ENCODE results near the gene BAZ1A. TPM values are rescaled to one million over a fixed set of nuclear protein-coding genes. Genes with fewer than 3 reads are reported as not detected.

Gene BAZ1A
- total RNA-seq, 1 experiment from 2014 or later: 17.8 TPM

DNA sequence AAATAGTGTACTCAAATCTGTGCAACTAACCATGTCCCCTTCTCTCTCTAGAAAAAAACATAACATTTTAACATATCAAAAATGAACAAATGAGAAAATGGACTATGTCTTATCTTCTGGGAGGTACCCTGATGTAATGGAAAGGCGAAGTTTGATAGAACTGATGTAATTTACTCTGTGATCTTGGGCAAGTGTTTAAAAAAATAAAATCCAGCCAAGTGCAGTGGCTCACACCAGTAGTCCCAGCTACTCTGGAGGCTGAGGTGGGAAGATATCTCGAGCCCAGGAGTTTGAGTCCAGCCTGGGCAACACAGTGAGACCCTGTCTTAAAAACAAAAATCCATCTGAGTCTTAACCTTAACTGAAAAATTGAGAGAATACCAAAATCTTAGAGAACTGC, 124.9 kb downstream of the BAZ1A start:
- H3K27ac Mint-ChIP-seq: no peak overlapping the region

More for the DNA sequence above, 124.9 kb downstream of the BAZ1A start:
- Histone ChIP-seq H3K27me3 (ENCODE audit: insufficient read depth, low read length) (no peaks in the 10 kb centered on the region), H3K4me2 (ENCODE audit: insufficient read depth, insufficient read length, low read length) (no peak overlapping the region), H3K23me2 (ENCODE audit: insufficient read length, low read depth, low read length, poor library complexity, severe bottlenecking) (no peaks in the 10 kb centered on the region), H4K91ac (ENCODE audit: insufficient read length, low read depth, low read length) (no peak overlapping the region), H3K23ac (ENCODE audit: insufficient read length, low read depth, low read length) (no peak overlapping the region), H3K79me1 (ENCODE audit: insufficient read depth, low read depth, low read length, poor library complexity, severe bottlenecking) (no peaks in the 10 kb centered on the region), H2AK5ac (ENCODE audit: insufficient read length, low read length) (no peak overlapping the region), H3T11ph (ENCODE audit: low read length) (no peak overlapping the region), H2BK15ac (ENCODE audit: low read depth, low read length) (no peak overlapping the region), H3K79me2 (ENCODE audit: insufficient read depth, low read length) (no peaks in the 10 kb centered on the region), H2BK20ac (ENCODE audit: low read depth, low read length, poor library complexity, severe bottlenecking) (no peak overlapping the region), H3K4me1 (ENCODE audit: insufficient read depth, low read length) (no peaks in the 10 kb centered on the region), H4K8ac (replicated peaks; ENCODE audit: insufficient read length, low read depth, low read length) (no peak overlapping the region), H3K14ac (ENCODE audit: insufficient read depth, low read length) (no peak overlapping the region), H3K27ac (ENCODE audit: insufficient read length, low read depth, low read length) (no peak overlapping the region), H2BK5ac (ENCODE audit: insufficient read length, low read length) (no peak overlapping the region), H4K20me1 (ENCODE audit: control insufficient read depth, insufficient read depth, insufficient read length) (no peaks in the 10 kb centered on the region), H2BK12ac (ENCODE audit: insufficient read length, low read depth, low read length) (no peak overlapping the region), H3K4ac (ENCODE audit: low read depth, low read length) (no peak overlapping the region), H4K5ac (ENCODE audit: insufficient read length, low read depth, low read length) (no peak overlapping the region), H3K9ac (ENCODE audit: extremely low read depth, insufficient read length, low read length) (no peak overlapping the region), H3K18ac (ENCODE audit: insufficient read length, low read depth, low read length) (no peak overlapping the region), H3K9me3 (ENCODE audit: control insufficient read depth, low read depth, low read length) (no peaks in the 10 kb centered on the region), H2AFZ (ENCODE audit: low read length) (no peak overlapping the region), H2BK120ac (ENCODE audit: low read depth, low read length, poor library complexity, severe bottlenecking) (no peak overlapping the region), H3K56ac (ENCODE audit: insufficient read length, low read depth, low read length) (no peak overlapping the region)
- DNase-seq: no peak
- H3K4me3 Mint-ChIP-seq: no peak overlapping the region
- no peaks in the 10 kb centered on the region for H3K27me3 Mint-ChIP-seq (ENCODE audit: low read depth)
- TF ChIP-seq, protein P1, sequence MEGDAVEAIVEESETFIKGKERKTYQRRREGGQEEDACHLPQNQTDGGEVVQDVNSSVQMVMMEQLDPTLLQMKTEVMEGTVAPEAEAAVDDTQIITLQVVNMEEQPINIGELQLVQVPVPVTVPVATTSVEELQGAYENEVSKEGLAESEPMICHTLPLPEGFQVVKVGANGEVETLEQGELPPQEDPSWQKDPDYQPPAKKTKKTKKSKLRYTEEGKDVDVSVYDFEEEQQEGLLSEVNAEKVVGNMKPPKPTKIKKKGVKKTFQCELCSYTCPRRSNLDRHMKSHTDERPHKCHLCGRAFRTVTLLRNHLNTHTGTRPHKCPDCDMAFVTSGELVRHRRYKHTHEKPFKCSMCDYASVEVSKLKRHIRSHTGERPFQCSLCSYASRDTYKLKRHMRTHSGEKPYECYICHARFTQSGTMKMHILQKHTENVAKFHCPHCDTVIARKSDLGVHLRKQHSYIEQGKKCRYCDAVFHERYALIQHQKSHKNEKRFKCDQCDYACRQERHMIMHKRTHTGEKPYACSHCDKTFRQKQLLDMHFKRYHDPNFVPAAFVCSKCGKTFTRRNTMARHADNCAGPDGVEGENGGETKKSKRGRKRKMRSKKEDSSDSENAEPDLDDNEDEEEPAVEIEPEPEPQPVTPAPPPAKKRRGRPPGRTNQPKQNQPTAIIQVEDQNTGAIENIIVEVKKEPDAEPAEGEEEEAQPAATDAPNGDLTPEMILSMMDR (conservative IDR thresholded peaks at IDR 0.05): no peak
- peaks cover 0 to 10% (median 0%) of the 10 kb centered on the region in 3 experiments; a peak in 2 of 7 replicates for H3K36me3 Mint-ChIP-seq (ENCODE audit: insufficient read depth in 1 of 3, low read depth in 3 of 3)
- no peaks in the 10 kb centered on the region for H3K9me3 Mint-ChIP-seq
- no CpG with 5 or more reads among the region's 2 CpGs for WGBS (ENCODE audit: extremely low coverage, insufficient read length, low lambda C conversion rate)
- H3K4me1 Mint-ChIP-seq: no peaks in the 10 kb centered on the region
